HepG2 (cell line): Measurements from ENCODE around the gene KLF13. TPM values are rescaled to one million over a fixed set of nuclear protein-coding genes. Genes with fewer than 3 reads are reported as not detected.

Source experiments
- ATAC-seq: fragments of 200-7000 bp; cut with Tn5 transposase; 3 replicates; pipeline ENCODE4 v1.9.1; 2020; ENCODE audit warnings: mild to moderate bottlenecking, moderate library complexity
- BruUV-seq: library from RNA; stranded (reverse); fragments of 400-500 nt; replicated peaks from 2 replicates; lab custom pipeline; 2021; lab: Mats Ljungman, UMichigan
- CTCF ChIA-PET: fragments of 300-600 bp; formaldehyde crosslinking; extraction: SDS; loops from one replicate; lab custom pipeline; 2021; ENCODE audit warnings: low total read pairs, inconsistent platforms, low intra/inter-chr PET ratio; lab: Yijun Ruan, JAX
- POLR2A ChIA-PET: fragments of 350-600 bp; sonication (Branson Sonifier 250); formaldehyde crosslinking; loops from one replicate; lab custom pipeline; 2020; ENCODE audit warnings: antibody characterized with exemption, inconsistent platforms; lab: Yijun Ruan, JAX
- DNase-seq: peaks from one replicate; pipeline ENCODE4 v3.0.0-alpha.2; 2015; ENCODE audit warnings: low spot score
- FAIRE-seq: peaks from 3 replicates; lab custom pipeline; 2011; peaks lifted over from hg19 to GRCh38; lab: Jason Lieb, UNC
- H2AFZ ChIP-seq: one replicate; pipeline ENCODE4 v1.6.1; 2011; ENCODE audit warnings: low read length, inconsistent platforms
- H3K27ac ChIP-seq: fragments of 300-600 bp; 3 replicates; pipeline ENCODE4 v1.8.0; 2011; ENCODE audit warnings: mixed run types, mild to moderate bottlenecking, mixed read lengths, low read length, inconsistent platforms; ENCODE audit not compliant: insufficient read depth; ENCODE audit errors: extremely low read length
- H3K27me3 ChIP-seq, 2 experiments: fragments of 200-600 bp in 1 of 2; 2 replicates in 1 of 2; 3 replicates in 1 of 2; pipeline versions ENCODE4 v1.6.0 to v1.8.0; 2011; ENCODE audit warnings: low read length in 2 of 2, mild to moderate bottlenecking in 2 of 2, moderate library complexity in 2 of 2, inconsistent platforms in 1 of 2; ENCODE audit not compliant: insufficient read depth in 2 of 2, control insufficient read depth in 1 of 2
- H3K36me3 ChIP-seq, 2 experiments: fragments of 200-600 bp in 1 of 2; replicated peaks in 1 of 2; 2 replicates in 1 of 2; 3 replicates in 1 of 2; pipeline versions ENCODE4 v1.5.1 to v1.8.0; 2011; ENCODE audit warnings: low read length in 2 of 2, inconsistent platforms in 1 of 2; ENCODE audit not compliant: insufficient read depth in 2 of 2, control insufficient read depth in 1 of 2
- H3K4me1 ChIP-seq: 2 replicates; pipeline ENCODE4 v1.5.1; 2012; ENCODE audit warnings: low read length, inconsistent platforms; ENCODE audit not compliant: insufficient read depth
- H3K4me2 ChIP-seq: 2 replicates; pipeline ENCODE4 v1.6.0; 2011; ENCODE audit warnings: low read depth, low read length, inconsistent platforms
- H3K4me3 ChIP-seq, 3 experiments: fragments of 200-600 bp in 1 of 3; sonication (generic), shearing (Covaris generic) in 1 of 3; replicated peaks in 1 of 3; 2 replicates each; pipeline ENCODE4 v1.5.1; 2011 to 2016; ENCODE audit warnings: low read length in 3 of 3, inconsistent platforms in 2 of 3, low read depth in 2 of 3, mild to moderate bottlenecking in 2 of 3, control low read depth in 1 of 3, mixed read lengths in 1 of 3; ENCODE audit not compliant: insufficient read depth in 1 of 3
- H3K79me2 ChIP-seq: one replicate; pipeline ENCODE4 v1.6.1; 2011; ENCODE audit warnings: low read length, inconsistent platforms; ENCODE audit not compliant: insufficient read depth
- H3K9ac ChIP-seq: 2 replicates; pipeline ENCODE4 v1.6.0; 2011; ENCODE audit warnings: mild to moderate bottlenecking, low read depth, low read length, inconsistent platforms; ENCODE audit not compliant: insufficient read depth
- H3K9me3 ChIP-seq: 2 replicates; pipeline ENCODE4 v1.5.1; 2012; ENCODE audit warnings: mild to moderate bottlenecking, low read length
- H4K20me1 ChIP-seq: 2 replicates; pipeline ENCODE4 v1.6.0; 2011; ENCODE audit warnings: inconsistent platforms, mild to moderate bottlenecking, low read length, moderate library complexity; ENCODE audit not compliant: insufficient read depth
- CENPX ChIP-seq: sonication (generic); formaldehyde crosslinking; IDR thresholded peaks from 2 replicates; pipeline ENCODE4 v1.9.0; 2021; ENCODE audit warnings: mild to moderate bottlenecking, missing genetic modification reagents, moderate library complexity
- ELF1 ChIP-seq: sonication (generic); formaldehyde crosslinking; IDR thresholded peaks from 2 replicates; pipeline ENCODE4 v1.4.0; 2020; ENCODE audit warnings: missing genetic modification reagents
- MIXL1 ChIP-seq: IDR thresholded peaks from 2 replicates; pipeline ENCODE4 v1.6.1; 2016
- RNF2 ChIP-seq: fragments of 450-650 bp; conservative IDR thresholded peaks from 2 replicates; pipeline ENCODE4 v1.6.1; 2016; ENCODE audit warnings: low read depth
- SRY ChIP-seq: sonication (generic); formaldehyde crosslinking; IDR thresholded peaks from 2 replicates; pipeline ENCODE4 v1.8.0; 2022; ENCODE audit warnings: mild to moderate bottlenecking, missing genetic modification reagents
- ZFP36L2 ChIP-seq: sonication (generic); formaldehyde crosslinking; IDR thresholded peaks from 2 replicates; pipeline ENCODE4 v1.4.0; 2020; ENCODE audit warnings: missing genetic modification reagents
- WGBS: methylation state at CpG from one replicate; pipeline ENCODE4 v1.1.6; 2017; ENCODE audit warnings: low lambda C conversion rate; 5-methylcytosine and 5-hydroxymethylcytosine counted together
- in situ Hi-C: cut with HindIII; loops from 2 replicates; pipeline ENCODE4 v1.10.0; 2017; ENCODE audit warnings: low pct_unique_long_range_greater_than_20kb; ENCODE audit not compliant: extremely low pct_ligation_motif_present
- intact Hi-C: fragments of 100-400 bp; cut with micrococcal nuclease; formaldehyde crosslinking; loops from one replicate; pipeline ENCODE4 v1.10.0; 2022; ENCODE audit not compliant: unreplicated experiment
- polyA plus RNA-seq, 8 experiments: library from polyadenylated mRNA; depleted of rRNA in 3 of 8; stranded (reverse) in 7 of 8; unstranded in 1 of 8; fragments of >200 nt; fragmentation: Illumina TruSeq in 4 of 8; extraction: Trizol in 4 of 8; gene quantifications; 2 replicates each; pipeline versions ENCODE4 v1.2.1 to v1.2.3, GENCODE V29; 2011 to 2016; ENCODE audit warnings: low read depth in 4 of 8, missing spikeins in 1 of 8, mixed read lengths in 1 of 8; ENCODE audit not compliant: insufficient read depth in 1 of 8
- total RNA-seq, 5 experiments: library from RNA; depleted of rRNA; stranded (reverse); fragments of >200 nt; fragmentation: Illumina TruSeq; extraction: Trizol; gene quantifications; 2 replicates each; pipeline ENCODE4 v1.2.3, GENCODE V29; 2016; ENCODE audit warnings: low read depth in 1 of 5
- TF ChIP-seq, protein P1 (sequence below): sonication (generic); formaldehyde crosslinking; IDR thresholded peaks from 2 replicates; pipeline ENCODE4 v1.4.0; 2020; ENCODE audit warnings: missing genetic modification reagents, mild to moderate bottlenecking, borderline replicate concordance

KLF13 gene
- total and polyA plus RNA-seq, 2 of the 13 experiments (the other 11 are each of a cell fraction or from before 2014, with no cell fraction given) = 16.8 to 25.1 TPM

DNA sequence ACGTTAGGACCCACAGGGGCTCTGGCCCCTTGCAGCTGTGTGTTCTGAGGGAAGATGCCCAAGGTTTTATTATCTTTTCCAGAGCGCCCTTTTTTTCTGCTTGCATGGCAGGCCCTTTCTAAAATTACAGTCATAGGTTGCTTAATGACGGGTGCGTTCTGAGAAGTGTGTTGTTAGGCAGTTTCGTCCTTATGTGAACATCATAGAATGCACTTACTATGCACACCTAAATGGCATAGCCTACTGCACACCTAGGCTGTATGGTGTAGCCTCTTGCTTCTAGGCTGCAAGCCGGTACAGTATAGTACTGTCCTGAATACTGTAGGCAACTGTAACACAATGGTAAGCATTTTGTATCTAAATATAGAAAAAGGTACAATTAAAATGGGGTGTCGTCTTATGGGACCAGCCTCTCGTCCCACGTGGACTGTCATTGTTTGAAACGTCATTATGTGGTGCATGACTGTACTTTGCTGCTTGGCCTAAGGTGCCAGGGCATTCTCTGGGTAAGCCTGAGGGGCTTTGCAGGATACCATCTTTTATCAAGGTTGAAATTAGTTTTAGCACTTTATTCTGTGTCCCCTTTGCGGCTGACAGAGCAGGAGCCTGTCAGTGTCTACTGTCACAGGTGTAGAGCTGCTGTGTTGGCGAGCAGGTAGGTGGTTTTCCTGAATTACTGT is 10.9 kb downstream of the KLF13 start:
- TF ChIP-seq MIXL1 (CRISPR knock-in tag) (no peak), CENPX (CRISPR knock-in tag) (no peak), ZFP36L2 (CRISPR knock-in tag) (no peak), ELF1 (CRISPR knock-in tag) (no peak), SRY (CRISPR knock-in tag) (no peak), RNF2 (no peak)
- TF ChIP-seq, protein P1, sequence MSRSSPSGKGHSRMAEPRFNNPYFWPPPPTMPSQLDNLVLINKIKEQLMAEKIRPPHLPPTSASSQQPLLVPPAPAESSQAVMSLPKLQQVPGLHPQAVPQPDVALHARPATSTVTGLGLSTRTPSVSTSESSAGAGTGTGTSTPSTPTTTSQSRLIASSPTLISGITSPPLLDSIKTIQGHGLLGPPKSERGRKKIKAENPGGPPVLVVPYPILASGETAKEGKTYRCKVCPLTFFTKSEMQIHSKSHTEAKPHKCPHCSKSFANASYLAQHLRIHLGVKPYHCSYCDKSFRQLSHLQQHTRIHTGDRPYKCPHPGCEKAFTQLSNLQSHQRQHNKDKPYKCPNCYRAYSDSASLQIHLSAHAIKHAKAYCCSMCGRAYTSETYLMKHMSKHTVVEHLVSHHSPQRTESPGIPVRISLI (CRISPR knock-in tag) = no peak
- Histone ChIP-seq H3K4me3 (no peak overlapping the region), H3K4me2 (no peak overlapping the region), H2AFZ (no peak overlapping the region), H3K79me2 (peaks cover 87% of the 10 kb centered on the region), H3K9me3 (no peaks in the 10 kb centered on the region), H4K20me1 (peaks cover 49% of the 10 kb centered on the region; the same call in 1 of the 2 replicates), H3K36me3 (peaks cover 0 to 16% of the 10 kb centered on the region in 2 experiments; a peak in 1 of 5 replicates), H3K9ac (no peak overlapping the region), H3K4me1 (peaks cover 46% of the 10 kb centered on the region), H3K27me3 (no peaks in the 10 kb centered on the region), H3K27ac (no peak overlapping the region)
- CTCF ChIA-PET = no interaction called here
- POLR2A ChIA-PET = no interaction called here
- ATAC-seq (no peak), DNase-seq (no peak), FAIRE-seq (no peak)
- WGBS = 95% methylated on average over 10 of the region's 12 CpGs
- intact Hi-C loops (no loop called here), in situ Hi-C loops (no loop called here)
- no TSS peak for BruUV-seq
